ENCODE data around the gene PI4KA. TPM values are rescaled to one million over a fixed set of nuclear protein-coding genes. Genes with fewer than 3 reads are reported as not detected.
"Not testable (repeated sequence)": the region's sequence is repeated elsewhere in the genome, so short reads cannot be mapped to it uniquely, and the experiment has no call there.

Gene PI4KA
- total RNA-seq: 79.1 TPM
- long read RNA-seq, partial matches to known transcripts: 31 of 45 reads
- long read RNA-seq, other reads (novel, unspliced or antisense): 12 of 45 reads

- DNase-seq (ENCODE audit: low spot score): peak; percentile 100
Observed at GRCh38 chr22:20858615-20859416, at the start of gene PI4KA, which contains the start of gene SNAP29. TSS of gene PI4KA (minus strand) at chr22:20858811. CDS start at chr22:20858725, 86 bp downstream. TSS of gene SNAP29 (plus strand) at chr22:20859007. CDS start at chr22:20859111, 104 bp downstream.

GRCh38 chr22:20906387-20906767 is 47.8 kb upstream of the PI4KA start:
- no peak for DNase-seq (ENCODE audit: low spot score)

GRCh38 chr22:20905415-20906386 is 47.1 kb upstream of the PI4KA start:
- DNase-seq (ENCODE audit: low spot score): no peak

GRCh38 chr22:20904980-20905355 is 46.4 kb upstream of the PI4KA start:
- DNase-seq (ENCODE audit: low spot score): no peak

- no peak for DNase-seq (ENCODE audit: low spot score)
Observed at GRCh38 chr22:20904008-20904979, 45.7 kb upstream of the PI4KA start.

- DNase-seq (ENCODE audit: low spot score): no peak
Observed at GRCh38 chr22:20903093-20903492, 44.5 kb upstream of the PI4KA start.

GRCh38 chr22:20901093-20902033 is 42.8 kb upstream of the PI4KA start:
- DNase-seq (ENCODE audit: low spot score): not testable (repeated sequence)

- no peak for DNase-seq (ENCODE audit: low spot score)
Observed at GRCh38 chr22:20899827-20900423, 41.3 kb upstream of the PI4KA start.

- not testable (repeated sequence) for DNase-seq (ENCODE audit: low spot score)
Observed at GRCh38 chr22:20897737-20898136, 39.1 kb upstream of the PI4KA start.

- no peak for DNase-seq (ENCODE audit: low spot score)
Observed at GRCh38 chr22:20890975-20891374, 32.4 kb upstream of the PI4KA start.

- DNase-seq (ENCODE audit: low spot score): no peak
Observed at GRCh38 chr22:20889904-20890540, 31.4 kb upstream of the PI4KA start.

- no peak for DNase-seq (ENCODE audit: low spot score)
Observed at GRCh38 chr22:20889025-20889704, 30.6 kb upstream of the PI4KA start.

- DNase-seq (ENCODE audit: low spot score): no peak
Observed at GRCh38 chr22:20887375-20887774, 28.8 kb upstream of the PI4KA start.

GRCh38 chr22:20885557-20886323 is 27.1 kb upstream of the PI4KA start:
- peak; percentile 90 for DNase-seq (ENCODE audit: low spot score)

- no peak for DNase-seq (ENCODE audit: low spot score)
Observed at GRCh38 chr22:20885017-20885556, 26.5 kb upstream of the PI4KA start.

- DNase-seq (ENCODE audit: low spot score): no peak
Observed at GRCh38 chr22:20884454-20884853, 25.8 kb upstream of the PI4KA start.

GRCh38 chr22:20882855-20883254 is 24.2 kb upstream of the PI4KA start:
- DNase-seq (ENCODE audit: low spot score): no peak
